SK-N-MC (cell line): ENCODE results near the gene TIAM1.

Experiments
- EZH2 ChIP-seq: fragments of 200-600 bp; sonication (generic); IDR thresholded peaks from one replicate; pipeline ENCODE4 v1.6.1; 2017; ENCODE audit warnings: antibody characterized with exemption
- POLR2AphosphoS5 ChIP-seq: IDR thresholded peaks from 2 replicates; pipeline ENCODE4 v1.6.1; 2012; ENCODE audit warnings: mild to moderate bottlenecking, low read depth, low read length, borderline replicate concordance

GRCh38 chr21:31213787-31214186 is 130.3 kb downstream of the TIAM1 start:
- no peak for TF ChIP-seq POLR2AphosphoS5
- no peak for TF ChIP-seq EZH2
